HCT116 (cell line): Measurements from ENCODE around the gene CFAP61. TPM values are rescaled to one million over a fixed set of nuclear protein-coding genes. Genes with fewer than 3 reads are reported as not detected.

Source experiments
- ATAC-seq: fragments of 200-7000 bp; cut with Tn5 transposase; 2 replicates; pipeline ENCODE4 v1.9.1; 2020; ENCODE audit warnings: mild to moderate bottlenecking, moderate library complexity
- BruUV-seq: library from RNA; stranded (reverse); fragments of 400-500 nt; replicated peaks from 2 replicates; lab custom pipeline; 2021; lab: Mats Ljungman, UMichigan
- CTCF ChIA-PET: fragments of 300-600 bp; sonication (Branson Sonifier 250); formaldehyde crosslinking; loops from one replicate; lab custom pipeline; 2021; ENCODE audit warnings: antibody characterized with exemption; lab: Charles Lee
- POLR2A ChIA-PET: fragments of 300-600, 350-600 bp; sonication (Branson Sonifier 250); formaldehyde crosslinking; loops from one replicate; lab custom pipeline; 2021; ENCODE audit warnings: antibody characterized with exemption; lab: Charles Lee
- RAD21 ChIA-PET, 2 experiments: fragments of 300-600 bp; sonication (Branson Sonifier 250); formaldehyde crosslinking; loops; one replicate each; lab custom pipeline; 2023; ENCODE audit warnings: low total read pairs in 2 of 2; ENCODE audit not compliant: uncharacterized antibody in 2 of 2, unreplicated experiment in 2 of 2, low non-redundant PET in 1 of 2; lab: Charles Lee
- DNase-seq: peaks from one replicate; pipeline ENCODE4 v3.0.0-alpha.2; 2010; ENCODE audit warnings: low read depth, low spot score
- H2AFZ ChIP-seq: fragments of 200-600 bp; shearing (Covaris generic), sonication (generic); 2 replicates; pipeline ENCODE4 v1.6.1; 2017; ENCODE audit warnings: low read depth, mixed run types, mixed read lengths, antibody characterized with exemption, low read length; ENCODE audit not compliant: poor library complexity, severe bottlenecking
- H3K27ac ChIP-seq: 2 replicates; pipeline ENCODE4 v1.5.1; 2012; ENCODE audit warnings: low read depth, low read length
- H3K27me3 ChIP-seq: fragments of 200-600 bp; sonication (generic); 2 replicates; pipeline ENCODE4 v1.6.1; 2016; ENCODE audit warnings: mixed run types, low read length, mixed read lengths; ENCODE audit not compliant: insufficient read depth
- H3K36me3 ChIP-seq, 2 experiments: fragments of 200-500 bp in 1 of 2; fragments of 200-600 bp in 1 of 2; sonication (Bioruptor generic) in 1 of 2; sonication (generic) in 1 of 2; 2 replicates each; pipeline versions ENCODE4 v1.5.1 to v1.6.1; 2014 to 2016; ENCODE audit warnings: low read length in 2 of 2, inconsistent platforms in 1 of 2, mixed read lengths in 1 of 2, mixed run types in 1 of 2; ENCODE audit not compliant: insufficient read depth in 2 of 2, control insufficient read depth in 1 of 2
- H3K4me1 ChIP-seq, 2 experiments: fragments of 200-600 bp in 1 of 2; sonication (generic) in 1 of 2; 2 replicates each; pipeline versions ENCODE4 v1.5.1 to v1.6.1; 2012 to 2017; ENCODE audit warnings: low read length in 2 of 2, inconsistent platforms in 1 of 2, mild to moderate bottlenecking in 1 of 2, mixed read lengths in 1 of 2, mixed run types in 1 of 2, moderate library complexity in 1 of 2; ENCODE audit not compliant: insufficient read depth in 2 of 2, control insufficient read depth in 1 of 2
- H3K4me2 ChIP-seq: fragments of 200-600 bp; sonication (generic); 2 replicates; pipeline ENCODE4 v1.6.1; 2017; ENCODE audit warnings: mixed run types, low read length, mixed read lengths
- H3K4me3 ChIP-seq, 2 experiments: fragments of 200-600 bp in 1 of 2; sonication (generic) in 1 of 2; replicated peaks in 1 of 2; 2 replicates each; pipeline ENCODE4 v1.5.1; 2011 to 2016; ENCODE audit warnings: low read length in 2 of 2, control low read depth in 1 of 2, low read depth in 1 of 2, mild to moderate bottlenecking in 1 of 2, mixed read lengths in 1 of 2, mixed run types in 1 of 2
- H3K79me2 ChIP-seq: fragments of 200-600 bp; sonication (generic); 2 replicates; pipeline ENCODE4 v1.6.1; 2017; ENCODE audit warnings: mild to moderate bottlenecking, mixed run types, low read length, moderate library complexity, mixed read lengths; ENCODE audit not compliant: insufficient read depth
- H3K9ac ChIP-seq: fragments of 200-600 bp; sonication (generic); 2 replicates; pipeline ENCODE4 v1.6.1; 2016; ENCODE audit warnings: low read length, mixed read lengths
- H3K9me2 ChIP-seq: fragments of 200-600 bp; sonication (generic), shearing (Covaris generic); 2 replicates; pipeline ENCODE4 v1.6.1; 2017; ENCODE audit warnings: mixed run types, mild to moderate bottlenecking, moderate library complexity; ENCODE audit not compliant: insufficient read depth
- H3K9me3 ChIP-seq, 2 experiments: fragments of 200-500 bp in 1 of 2; fragments of 200-600 bp in 1 of 2; sonication (Bioruptor generic) in 1 of 2; sonication (generic) in 1 of 2; 2 replicates each; pipeline ENCODE4 v1.6.1; 2014 to 2017; ENCODE audit warnings: low read length in 2 of 2, mixed read lengths in 2 of 2, inconsistent platforms in 1 of 2, low read depth in 1 of 2, mild to moderate bottlenecking in 1 of 2, mixed run types in 1 of 2, moderate library complexity in 1 of 2; ENCODE audit not compliant: control insufficient read depth in 1 of 2, insufficient read depth in 1 of 2
- H4K20me1 ChIP-seq: fragments of 200-600 bp; sonication (generic), shearing (Covaris generic); 2 replicates; pipeline ENCODE4 v1.6.1; 2017; ENCODE audit warnings: mixed run types, mild to moderate bottlenecking, moderate library complexity; ENCODE audit not compliant: insufficient read depth
- ATF3 ChIP-seq: IDR thresholded peaks from 2 replicates; pipeline ENCODE4 v1.6.1; 2012
- CBX3 ChIP-seq: IDR thresholded peaks from 2 replicates; pipeline ENCODE4 v1.6.1; 2012; ENCODE audit warnings: low read depth
- CEBPB ChIP-seq: IDR thresholded peaks from 2 replicates; pipeline ENCODE4 v1.6.1; 2012; ENCODE audit warnings: low read depth
- CTCF ChIP-seq, 3 experiments: fragments of 200-600 bp in 1 of 3; sonication (generic) in 1 of 3; IDR thresholded peaks in 2 of 3; conservative IDR thresholded peaks in 1 of 3; 2 replicates each; pipeline ENCODE4 v1.5.1; 2012 to 2017; ENCODE audit warnings: low read depth in 2 of 3, low read length in 2 of 3, antibody characterized with exemption in 1 of 3, borderline replicate concordance in 1 of 3, control low read depth in 1 of 3, mild to moderate bottlenecking in 1 of 3, mixed read lengths in 1 of 3, mixed run types in 1 of 3, moderate library complexity in 1 of 3; ENCODE audit not compliant: insufficient read depth in 1 of 3
- EZH2 ChIP-seq: fragments of 200-600 bp; sonication (generic); IDR thresholded peaks from 2 replicates; pipeline ENCODE4 v1.6.1; 2017; ENCODE audit warnings: antibody characterized with exemption, mixed run types
- EZH2phosphoT487 ChIP-seq: fragments of 200-600 bp; IDR thresholded peaks from 2 replicates; pipeline ENCODE4 v1.6.1; 2018; ENCODE audit warnings: antibody characterized with exemption, borderline replicate concordance
- FOSL1 ChIP-seq: IDR thresholded peaks from 2 replicates; pipeline ENCODE4 v1.6.1; 2012; ENCODE audit warnings: low read depth
- JUND ChIP-seq: IDR thresholded peaks from 2 replicates; pipeline ENCODE4 v1.6.1; 2012
- MAX ChIP-seq: IDR thresholded peaks from 2 replicates; pipeline ENCODE4 v1.6.1; 2012
- POLR2A ChIP-seq: IDR thresholded peaks from 2 replicates; pipeline ENCODE4 v1.7.0; 2011; ENCODE audit warnings: borderline replicate concordance; ENCODE audit not compliant: insufficient read depth, insufficient read length; ENCODE audit errors: extremely low read depth
- POLR2AphosphoS5 ChIP-seq: IDR thresholded peaks from 2 replicates; pipeline ENCODE4 v1.6.1; 2011; ENCODE audit warnings: mild to moderate bottlenecking, low read depth, low read length, moderate library complexity
- RAD21 ChIP-seq: IDR thresholded peaks from 2 replicates; pipeline ENCODE4 v1.6.1; 2012; ENCODE audit warnings: low read depth, mild to moderate bottlenecking
- REST ChIP-seq: IDR thresholded peaks from 2 replicates; pipeline ENCODE4 v1.6.1; 2012; ENCODE audit warnings: low read depth
- SIN3A ChIP-seq: IDR thresholded peaks from 2 replicates; pipeline ENCODE4 v1.6.1; 2012; ENCODE audit warnings: low read depth
- SP1 ChIP-seq: IDR thresholded peaks from 2 replicates; pipeline ENCODE4 v1.6.1; 2012; ENCODE audit warnings: low read depth
- SRF ChIP-seq: IDR thresholded peaks from 2 replicates; pipeline ENCODE4 v1.6.1; 2012; ENCODE audit warnings: low read depth
- TCF7L2 ChIP-seq: IDR thresholded peaks from 2 replicates; pipeline ENCODE4 v1.7.0; 2011; ENCODE audit warnings: borderline replicate concordance, inconsistent platforms; ENCODE audit not compliant: insufficient read depth, insufficient read length; ENCODE audit errors: extremely low read depth
- YY1 ChIP-seq: IDR thresholded peaks from 2 replicates; pipeline ENCODE4 v1.6.1; 2011; ENCODE audit warnings: low read length, low read depth, moderate library complexity, mild to moderate bottlenecking; ENCODE audit not compliant: insufficient replicate concordance; ENCODE audit errors: extremely low read depth
- ZBTB33 ChIP-seq: IDR thresholded peaks from 2 replicates; pipeline ENCODE4 v1.6.1; 2011; ENCODE audit warnings: mild to moderate bottlenecking, low read length, moderate library complexity; ENCODE audit not compliant: insufficient replicate concordance; ENCODE audit errors: extremely low read depth
- ZFX ChIP-seq: fragments of 450-650 bp; IDR thresholded peaks from 2 replicates; pipeline ENCODE4 v1.6.1; 2017
- intact Hi-C: fragments of 100-400 bp; cut with micrococcal nuclease; formaldehyde crosslinking; loops from 2 replicates; pipeline ENCODE4 v1.10.0; 2022
- total RNA-seq: library from RNA; stranded (reverse); gene quantifications from one replicate; pipeline ENCODE4 v1.2.1, GENCODE V29; 2021; ENCODE audit not compliant: unreplicated experiment

Gene CFAP61
- total RNA-seq, 1 experiment from 2014 or later: 1.7 TPM

GRCh38 chr20:20272686-20273085 is 220.4 kb downstream of the CFAP61 start (continued):
- TF ChIP-seq ZBTB33 (no peak), EZH2 (no peak), ZFX (no peak), CBX3 (no peak), JUND (no peak), CEBPB (no peak)

GRCh38 chr20:20273286-20273685 is 221.0 kb downstream of the CFAP61 start:
- DNase-seq (no peak), ATAC-seq (no peak)
- intact Hi-C loops: no loop called here
- RAD21 ChIA-PET: no interaction called here
- Histone ChIP-seq H3K79me2 (no peaks in the 10 kb centered on the region), H3K27me3 (no peaks in the 10 kb centered on the region), H3K9me2 (no peaks in the 10 kb centered on the region), H3K4me1 (no peaks in the 10 kb centered on the region), H4K20me1 (no peaks in the 10 kb centered on the region), H2AFZ (no peak overlapping the region), H3K9me3 (no peaks in the 10 kb centered on the region), H3K9ac (no peak overlapping the region), H3K27ac (no peak overlapping the region), H3K4me2 (no peak overlapping the region), H3K36me3 (no peaks in the 10 kb centered on the region), H3K4me3 (no peak overlapping the region)
- BruUV-seq: no TSS peak
- POLR2A ChIA-PET: no interaction called here
- CTCF ChIA-PET: no interaction called here
- TF ChIP-seq FOSL1 (no peak), CBX3 (no peak), TCF7L2 (no peak), ATF3 (no peak), RAD21 (no peak), JUND (no peak), SRF (no peak), EZH2phosphoT487 (no peak), MAX (no peak), POLR2AphosphoS5 (no peak), ZFX (no peak), EZH2 (no peak), CTCF (IDR thresholded peaks at IDR 0.05 in 2 of 3, conservative IDR thresholded peaks at IDR 0.05 in 1 of 3; ENCODE audit: borderline replicate concordance in 1 of 3, insufficient read depth in 1 of 3, low read depth in 2 of 3, low read length in 2 of 3) (no peak), YY1 (no peak), POLR2A (no peak), SIN3A (no peak), REST (no peak), SP1 (no peak)
